M059J (cell line): ENCODE measurements around the gene RBMS2. TPM values are rescaled to one million over a fixed set of nuclear protein-coding genes. Genes with fewer than 3 reads are reported as not detected.
A peak's percentile ranks its signal among the peaks of the same experiment; 100 is the strongest.
"Not testable (repeated sequence)": the region's sequence is repeated elsewhere in the genome, so short reads cannot be mapped to it uniquely, and the experiment has no call there.

Experiments
- DNase-seq: peaks from one replicate; pipeline ENCODE4 v3.0.0-alpha.2; 2012; ENCODE audit warnings: low read depth
- total RNA-seq: library from RNA; depleted of rRNA; stranded (reverse); fragments of >200 nt; shearing (Covaris generic); gene quantifications from 2 replicates; pipeline ENCODE4 v1.2.3, GENCODE V29; 2014

The RBMS2 gene
- total RNA-seq, 1 experiment from 2014 or later = 14.8 TPM

- peak; percentile 42 for DNase-seq
Measured at GRCh38 chr12:56517854-56518253, 3.8 kb upstream of the RBMS2 start.

DNA sequence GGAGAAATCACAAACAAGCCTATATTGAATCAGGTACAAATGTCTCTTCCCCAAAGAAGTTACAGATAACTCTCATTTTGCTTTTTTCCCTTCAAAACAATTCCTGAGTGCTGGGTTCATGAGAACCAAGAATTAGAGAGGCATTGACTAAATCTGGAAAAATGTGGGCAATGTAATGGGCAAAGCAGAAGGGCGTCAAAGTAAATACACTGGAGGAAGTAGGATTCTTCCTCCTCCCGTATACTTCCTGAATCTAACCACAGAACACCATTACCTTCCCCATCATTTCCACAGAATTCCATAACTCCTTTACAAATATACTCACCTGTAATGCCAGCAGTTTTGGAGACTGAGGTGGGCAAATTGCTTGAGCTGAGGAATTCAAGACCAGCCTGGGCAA lies 3.0 kb upstream of the RBMS2 start:
- DNase-seq = peak; percentile 68

DNA sequence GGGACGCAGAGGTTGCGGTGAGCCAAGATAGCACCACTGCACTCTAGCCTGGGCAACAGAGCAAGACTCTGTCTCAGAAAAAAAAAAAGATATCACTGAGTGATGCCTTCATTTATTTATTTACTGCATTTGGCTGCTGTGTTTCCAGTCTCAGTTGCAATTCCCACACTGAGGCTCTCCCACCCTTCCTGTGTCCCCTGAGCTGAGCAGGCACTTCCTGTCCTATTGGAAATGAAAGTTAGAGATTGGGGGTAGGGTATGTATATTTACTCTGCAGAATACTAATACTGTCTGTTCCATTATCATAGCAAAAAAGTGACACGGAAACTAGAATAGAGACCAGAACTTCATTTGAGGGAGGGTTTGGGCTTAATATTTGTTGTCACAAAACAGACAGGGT lies 1.6 kb upstream of the RBMS2 start:
- DNase-seq = peak; percentile 40

- DNase-seq = peak; percentile 18
Measured at GRCh38 chr12:56520506-56520905, 1.1 kb upstream of the RBMS2 start.

GRCh38 chr12:56521209-56521589 lies 421 bp upstream of the RBMS2 start:
- no peak for DNase-seq

DNA sequence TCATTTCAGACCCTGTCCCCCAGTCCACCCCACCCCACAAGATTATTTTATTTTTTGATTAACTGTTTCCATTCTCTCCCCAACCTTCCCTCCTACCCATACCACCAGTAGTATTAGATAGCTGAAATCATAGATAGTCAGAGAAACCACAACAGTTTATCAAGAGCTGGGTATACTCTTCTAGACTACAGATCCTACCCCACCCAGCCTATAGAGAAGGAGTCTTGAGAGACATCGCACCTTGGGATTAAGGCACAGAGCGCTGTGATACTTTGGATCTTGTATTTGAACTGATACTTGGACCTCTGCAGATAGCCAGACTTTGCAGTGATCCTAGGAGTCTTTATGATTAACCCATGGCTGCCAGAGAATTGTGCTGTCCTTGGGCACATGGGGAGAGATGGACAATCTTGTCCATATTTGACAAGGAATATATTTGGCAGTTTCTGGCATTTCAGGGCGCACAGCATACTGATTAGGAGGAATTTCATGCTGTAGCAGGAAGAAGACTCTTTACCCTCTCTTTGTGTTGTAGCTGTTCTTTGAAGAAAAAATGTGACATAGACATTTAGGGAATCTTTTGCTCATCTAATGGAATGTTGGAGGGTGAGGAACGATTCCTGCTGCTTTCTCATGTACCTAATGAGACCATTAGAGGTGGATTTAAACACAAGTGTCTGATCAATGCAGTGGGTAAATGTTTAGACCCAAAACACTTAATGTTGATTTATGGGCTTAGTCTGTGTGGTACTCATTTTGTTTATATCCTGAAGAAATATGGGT lies 982 bp downstream of the RBMS2 start:
- peak; percentile 38 for DNase-seq

GRCh38 chr12:56528846-56529245 lies 7.2 kb downstream of the RBMS2 start:
- DNase-seq = no peak

GRCh38 chr12:56529656-56530055 lies 8.0 kb downstream of the RBMS2 start:
- no peak for DNase-seq

GRCh38 chr12:56530390-56531055 lies 8.9 kb downstream of the RBMS2 start:
- no peak for DNase-seq

DNA sequence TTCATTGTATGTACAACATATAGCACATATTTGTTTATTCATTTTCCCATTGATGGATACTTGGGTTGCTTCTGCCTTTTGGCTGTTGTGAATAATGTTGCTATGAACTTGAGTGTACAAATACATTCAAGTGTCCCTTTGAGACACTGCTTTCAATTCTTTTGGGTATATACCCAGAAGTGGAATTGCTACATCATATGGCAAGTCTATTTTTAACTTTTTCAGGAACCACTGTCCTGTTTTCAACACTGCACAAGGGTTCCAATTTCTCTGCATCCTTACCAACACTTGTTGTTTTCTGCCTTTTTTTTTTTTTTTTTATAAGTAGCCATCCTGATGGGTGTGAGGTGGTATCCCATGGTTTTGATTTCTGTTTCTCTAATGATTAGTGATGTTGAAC lies 15.9 kb downstream of the RBMS2 start:
- no peak for DNase-seq

DNA sequence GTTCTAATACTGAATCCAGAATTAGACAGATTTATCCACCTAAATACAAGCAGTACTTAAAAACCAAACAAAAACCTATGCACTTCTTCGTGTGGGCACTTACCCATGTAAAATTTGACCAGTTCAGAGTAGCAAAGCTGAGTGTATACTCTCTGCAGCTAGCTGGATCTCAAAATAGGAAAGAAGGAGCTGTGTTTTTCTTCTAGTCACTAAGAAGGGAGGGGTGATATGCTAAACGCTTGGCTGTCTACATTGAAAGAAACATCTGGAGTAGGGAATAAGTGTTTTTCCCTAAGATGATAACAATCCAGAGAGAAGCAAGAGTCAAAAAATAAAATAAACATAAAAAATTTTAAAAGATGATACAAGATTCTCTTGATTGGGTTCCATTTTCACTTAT lies 20.0 kb downstream of the RBMS2 start:
- no peak for DNase-seq

GRCh38 chr12:56542164-56542563 lies 20.5 kb downstream of the RBMS2 start:
- no peak for DNase-seq

GRCh38 chr12:56545023-56545604 lies 23.5 kb downstream of the RBMS2 start:
- DNase-seq = no peak

GRCh38 chr12:56546680-56547079 lies 25.1 kb downstream of the RBMS2 start:
- no peak for DNase-seq

DNA sequence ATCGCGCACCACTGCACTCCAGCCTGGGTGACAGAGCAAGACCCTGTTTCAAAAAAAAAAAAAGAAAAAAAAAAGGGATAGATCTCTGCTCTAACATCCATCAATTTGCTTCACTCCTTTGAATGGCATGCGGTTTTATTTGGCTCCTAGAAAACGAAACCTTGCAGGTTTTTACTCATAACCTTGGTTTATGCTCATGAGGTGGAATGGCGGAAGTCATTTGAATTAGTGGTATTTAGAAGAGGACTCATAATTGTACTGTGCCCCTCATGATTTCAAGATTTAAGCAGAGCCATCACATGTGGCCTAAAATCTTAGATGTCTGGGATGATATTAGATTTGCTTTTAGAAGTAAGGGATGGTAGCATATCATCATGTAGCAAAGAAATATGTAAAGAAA lies 29.4 kb downstream of the RBMS2 start:
- no peak for DNase-seq

- no peak for DNase-seq
Measured at GRCh38 chr12:56565510-56566101, 44.0 kb downstream of the RBMS2 start.

DNA sequence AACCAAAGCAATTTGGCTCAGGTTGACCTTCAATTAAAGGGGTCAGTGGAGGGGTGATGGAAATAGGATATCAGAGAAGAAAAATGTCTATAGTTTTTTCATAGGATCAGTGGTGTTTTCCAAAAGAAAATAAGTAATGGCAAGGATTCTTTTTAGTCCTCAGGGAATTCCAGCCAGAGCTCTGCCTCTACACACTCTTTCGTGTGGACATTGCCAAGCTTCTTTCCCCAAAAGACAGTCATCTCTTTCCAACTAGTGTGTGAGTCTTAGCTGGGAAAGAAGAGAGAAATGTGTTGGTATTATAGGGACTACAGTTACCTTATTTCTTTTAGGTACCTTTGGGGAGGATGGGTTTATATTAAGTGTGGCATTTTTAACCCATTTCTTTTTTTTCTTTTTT lies 46.5 kb downstream of the RBMS2 start:
- DNase-seq = no peak

DNA sequence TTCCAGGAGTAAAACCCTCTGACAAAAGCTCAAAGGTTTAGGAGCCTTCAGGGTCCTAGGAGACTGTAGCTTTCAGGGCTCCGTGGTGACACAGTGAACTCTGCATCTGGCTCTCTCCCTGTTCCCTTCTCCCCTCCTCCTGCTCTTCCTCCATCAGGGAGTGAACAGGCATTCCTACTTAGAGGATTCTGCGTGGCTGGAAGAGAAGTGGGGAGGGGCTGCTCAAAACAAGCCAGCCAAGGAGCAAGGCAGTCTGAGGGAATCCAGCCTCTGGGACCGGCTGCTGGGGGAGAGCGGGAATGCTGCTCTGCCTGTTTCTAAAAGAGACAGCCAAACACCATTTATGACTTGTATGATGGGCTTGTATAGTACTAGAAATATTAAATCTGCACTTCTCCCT lies 49.5 kb downstream of the RBMS2 start:
- DNase-seq = no peak

GRCh38 chr12:56572288-56572687 lies 50.7 kb downstream of the RBMS2 start:
- DNase-seq = no peak

DNA sequence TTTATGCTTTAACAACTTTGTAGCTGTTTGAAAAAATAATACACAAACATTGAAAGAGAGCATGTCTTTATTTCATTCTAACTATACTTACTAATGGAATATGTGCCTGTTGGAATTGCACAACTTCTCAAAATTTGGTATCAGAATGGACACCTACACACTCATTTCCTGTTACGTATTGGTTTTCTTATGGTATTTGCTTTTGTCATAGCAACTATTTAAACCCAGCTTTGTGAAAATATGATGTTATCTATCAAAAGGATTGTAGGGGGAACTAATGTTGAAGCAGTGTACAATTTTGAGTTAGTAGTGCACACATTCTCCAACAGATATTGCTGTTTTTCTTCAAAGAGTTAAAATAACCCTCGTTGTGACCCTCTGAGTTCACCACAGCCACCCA lies 52.6 kb downstream of the RBMS2 start:
- DNase-seq = no peak

DNA sequence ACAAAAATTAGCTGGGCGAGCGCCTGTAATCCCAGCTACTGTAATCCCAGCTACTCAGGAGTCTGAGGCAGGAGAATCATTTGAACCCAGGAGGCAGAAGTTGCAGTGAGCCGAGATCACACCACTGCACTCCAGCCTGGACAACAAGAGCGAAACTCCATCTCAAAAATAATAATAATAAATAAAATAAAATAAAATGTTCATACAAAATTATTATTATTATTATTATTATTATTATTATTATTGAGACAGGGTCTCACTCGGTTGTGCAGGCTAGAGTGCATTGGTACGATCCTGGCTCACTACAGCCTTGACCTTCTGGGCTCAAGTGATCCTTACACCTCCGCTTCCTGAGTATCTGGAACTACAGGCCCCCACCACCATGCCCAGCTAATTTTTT lies 55.6 kb downstream of the RBMS2 start:
- not testable (repeated sequence) for DNase-seq

DNA sequence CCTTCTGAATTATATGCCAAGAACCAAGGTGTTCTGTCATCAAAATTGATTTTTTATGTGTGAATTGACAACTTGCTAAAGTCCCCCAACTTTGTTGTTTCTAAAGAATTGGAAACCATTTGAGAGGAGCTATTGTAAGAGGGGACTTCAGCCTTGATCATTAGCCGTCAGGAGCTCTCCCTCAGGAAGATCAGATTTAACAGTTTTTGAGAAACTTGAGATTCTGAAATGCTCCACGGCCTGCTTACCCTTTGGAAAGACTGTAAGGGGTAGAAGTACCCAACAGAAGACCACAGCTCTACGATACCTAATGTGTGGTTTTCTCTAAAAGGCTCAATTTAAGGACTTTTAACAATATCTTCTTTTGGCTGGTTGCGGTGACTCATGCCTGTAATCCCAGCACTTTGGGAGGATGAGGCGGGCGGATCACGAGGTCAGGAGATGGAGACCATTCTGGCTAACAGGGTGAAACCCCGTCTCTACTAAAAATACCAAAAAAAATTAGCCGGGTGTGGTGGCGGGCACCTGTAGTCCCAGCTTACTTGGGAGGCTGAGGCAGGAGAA lies 57.4 kb downstream of the RBMS2 start:
- no peak for DNase-seq
